Measurements from ENCODE around the gene XRN2. TPM values are rescaled to one million over a fixed set of nuclear protein-coding genes. Genes with fewer than 3 reads are reported as not detected.

Gene XRN2
- total RNA-seq, 1 donor from 2014 or later = 77.0 TPM

DNA sequence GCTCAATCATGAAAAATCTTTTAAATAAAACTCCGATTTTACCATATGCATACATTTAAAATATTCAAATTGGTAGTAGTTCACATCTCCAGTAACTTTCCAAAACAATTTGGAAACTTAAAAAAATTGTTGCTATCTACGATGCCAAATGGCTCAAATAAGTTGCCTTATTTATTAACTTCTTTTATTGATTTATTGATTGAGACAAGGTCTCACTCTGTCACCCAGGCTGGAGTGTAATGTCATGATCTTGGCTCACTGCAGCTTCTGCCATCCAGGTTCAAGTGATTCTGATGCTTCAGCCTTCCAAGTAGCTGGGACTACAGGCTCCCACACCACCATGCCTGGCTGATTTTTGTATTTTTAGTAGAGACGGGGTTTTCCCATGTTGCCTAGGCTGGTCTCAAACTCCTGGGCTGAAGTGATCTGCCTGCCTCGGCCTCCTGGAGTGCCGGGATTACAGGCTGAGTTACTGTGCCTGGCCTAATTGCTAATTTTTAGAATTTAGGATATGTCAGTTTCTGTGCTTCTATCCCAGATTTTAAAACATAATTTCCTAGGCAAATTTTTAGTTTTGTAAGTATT lies 81.3 kb downstream of the XRN2 start:
- intact Hi-C loops (cut with micrococcal nuclease) = no loop called here

DNA sequence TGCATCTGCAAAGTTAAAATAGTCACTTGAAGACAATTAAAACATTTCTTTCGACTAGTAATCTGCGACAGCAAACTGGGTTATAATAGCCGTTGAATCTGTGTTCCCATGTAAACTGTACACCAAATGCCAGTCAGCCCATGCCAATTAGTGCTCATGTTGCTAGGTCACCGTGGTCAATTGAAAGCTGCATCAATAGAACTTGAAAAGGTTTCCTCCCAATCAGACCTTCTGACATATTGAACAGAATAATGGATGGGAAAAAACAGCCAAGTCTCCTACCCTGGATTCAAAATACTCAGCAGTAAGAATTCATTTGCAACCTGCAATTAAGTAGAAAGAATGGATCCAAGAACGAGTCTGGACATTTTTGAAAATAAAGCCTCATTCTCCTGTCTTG lies 83.0 kb downstream of the XRN2 start:
- intact Hi-C loops (cut with micrococcal nuclease) = no loop called here

DNA sequence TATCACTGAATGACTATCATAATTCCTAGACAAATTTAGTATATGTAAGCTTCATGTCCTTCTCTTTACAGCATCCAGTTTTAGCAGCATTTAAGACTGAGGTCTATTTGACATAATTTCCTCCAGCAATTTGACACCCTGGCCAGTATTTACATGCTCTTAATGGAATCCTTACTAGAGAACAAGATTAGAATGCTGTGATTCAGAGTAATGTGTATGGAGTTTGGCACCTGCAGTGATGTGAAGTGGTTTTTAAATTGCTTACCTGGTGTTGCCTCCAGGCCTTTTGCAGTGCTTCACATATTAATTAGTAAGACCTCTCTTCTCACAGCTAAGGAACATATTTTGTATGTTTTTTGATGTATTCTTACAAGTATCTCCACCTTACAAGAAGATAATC lies 84.4 kb downstream of the XRN2 start:
- intact Hi-C loops (cut with micrococcal nuclease) = no loop called here

DNA sequence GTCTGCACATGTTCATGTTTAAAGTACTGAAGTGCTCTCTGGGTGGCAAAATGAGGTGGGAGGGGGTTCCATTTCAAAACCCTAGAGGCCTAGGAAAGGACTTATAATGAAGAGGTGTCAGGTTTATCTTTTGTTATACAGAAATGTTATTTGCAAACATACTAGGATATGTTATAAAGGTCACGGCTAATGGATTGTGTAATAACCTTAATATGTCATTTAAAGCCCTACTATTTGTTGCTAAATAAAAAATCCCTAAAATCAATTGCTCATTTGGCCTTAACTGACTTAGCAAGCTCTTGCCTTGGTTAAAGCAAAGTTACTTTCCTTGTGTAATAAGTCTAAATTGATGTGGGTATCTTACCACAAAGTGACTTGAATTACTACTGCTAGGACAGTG lies 85.4 kb downstream of the XRN2 start:
- intact Hi-C loops (cut with micrococcal nuclease) = no loop called here

DNA sequence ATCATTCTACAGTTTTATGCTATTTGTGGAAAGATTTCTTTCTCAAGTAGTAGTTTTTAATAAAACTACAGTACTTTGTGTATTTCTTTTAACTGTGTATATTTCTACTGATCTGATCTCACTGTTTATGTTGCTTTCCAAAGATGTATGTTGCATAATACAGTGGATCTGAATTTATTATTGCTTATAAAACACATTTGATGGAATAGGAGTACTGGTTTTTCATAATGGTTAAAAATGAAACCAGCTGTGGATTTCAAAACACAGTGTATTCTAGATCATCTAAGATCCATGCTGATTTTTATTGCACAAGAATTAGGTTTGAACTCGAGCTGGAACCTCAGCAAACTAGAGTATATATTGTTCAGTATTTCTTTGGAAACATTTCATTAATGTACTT lies 86.2 kb downstream of the XRN2 start:
- intact Hi-C loops (cut with micrococcal nuclease) = no loop called here

DNA sequence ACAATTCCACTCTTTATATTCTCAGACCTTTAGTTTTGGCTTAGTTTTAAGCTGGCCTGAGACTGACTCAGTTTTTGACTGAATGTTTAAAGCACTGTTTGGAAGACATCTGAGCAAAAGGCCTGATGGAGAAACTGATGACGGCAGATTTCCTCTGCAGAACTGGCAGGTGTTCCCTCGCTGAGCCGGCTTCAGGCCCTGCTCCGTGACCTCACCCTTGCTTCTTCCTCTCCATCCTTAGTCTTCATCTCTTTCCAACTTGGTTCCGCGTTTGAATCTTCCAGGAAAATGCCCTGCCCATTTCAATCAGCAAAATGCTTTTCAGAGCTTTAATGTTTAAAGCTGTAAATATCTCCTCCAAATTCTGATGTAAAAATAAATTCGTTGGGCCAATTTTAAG lies 87.6 kb downstream of the XRN2 start:
- intact Hi-C loops (cut with micrococcal nuclease) = loop anchor here (5.0 to 10.0 kb wide), 3 partner anchors 676 to 1184 kb away; partner anchors contain the start of genes INSM1 and RALGAPA2

DNA sequence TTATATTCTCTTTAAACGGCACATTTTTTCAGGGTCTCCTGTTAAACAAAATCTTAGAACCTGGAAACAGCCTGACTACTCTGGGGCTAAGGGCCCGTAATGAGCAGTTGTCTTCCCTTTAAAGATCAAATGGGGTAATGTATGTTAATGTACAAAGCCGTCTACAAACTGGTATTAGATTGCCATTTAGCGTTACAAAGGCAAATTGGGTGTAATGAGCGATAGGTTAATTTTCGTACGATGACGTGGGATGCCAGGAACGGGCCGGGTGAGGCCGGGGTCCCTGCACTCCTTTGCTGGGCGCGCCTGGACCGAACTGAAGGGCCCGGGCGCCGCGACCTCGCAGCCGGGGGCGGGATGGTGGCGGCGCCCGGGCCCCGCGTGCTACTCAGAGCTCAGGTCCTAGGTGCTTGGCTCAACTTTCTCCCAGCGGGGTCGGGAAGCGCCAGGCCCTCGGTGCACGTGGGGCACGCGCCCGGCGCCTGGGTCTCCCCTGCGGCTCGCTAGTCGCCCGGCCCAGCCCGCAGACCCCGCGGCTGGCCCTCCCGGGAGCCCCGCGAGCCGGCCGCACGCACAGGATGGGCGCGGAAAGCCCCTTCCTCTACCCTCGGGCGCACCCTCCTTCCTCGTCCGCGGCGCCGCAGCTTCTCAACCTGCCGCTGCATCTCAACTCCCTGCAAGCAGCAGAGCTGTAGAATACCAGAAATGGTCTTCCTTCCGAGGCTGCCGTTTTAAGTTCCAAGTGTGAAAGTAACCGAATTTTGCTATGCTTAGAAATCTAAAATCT lies 88.2 kb downstream of the XRN2 start:
- intact Hi-C loops (cut with micrococcal nuclease) = loop anchor here (5.0 to 10.0 kb wide), 3 partner anchors 677 to 1183 kb away; partner anchors contain the start of genes INSM1 and RALGAPA2

DNA sequence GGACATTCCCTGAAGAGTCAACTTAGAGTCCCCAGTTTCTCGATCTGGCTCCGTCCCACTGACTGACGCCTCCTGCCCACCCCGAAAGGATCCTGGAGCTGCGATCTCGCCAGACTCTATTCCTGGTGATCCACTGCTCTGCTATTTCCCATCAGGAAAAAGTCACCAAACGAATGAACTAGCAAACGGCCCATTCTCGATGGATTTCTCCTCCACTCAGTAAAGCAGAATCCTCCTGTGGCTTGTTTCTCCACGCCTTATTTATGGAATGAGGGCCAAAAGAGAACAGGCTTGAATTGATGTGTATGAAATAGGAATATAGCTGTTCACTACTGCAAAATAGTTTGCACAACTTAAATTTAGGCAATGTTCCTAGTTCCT lies 88.8 kb downstream of the XRN2 start:
- intact Hi-C loops (cut with micrococcal nuclease) = loop anchor here (5.0 to 10.0 kb wide), 3 partner anchors 677 to 1183 kb away; partner anchors contain the start of genes INSM1 and RALGAPA2

DNA sequence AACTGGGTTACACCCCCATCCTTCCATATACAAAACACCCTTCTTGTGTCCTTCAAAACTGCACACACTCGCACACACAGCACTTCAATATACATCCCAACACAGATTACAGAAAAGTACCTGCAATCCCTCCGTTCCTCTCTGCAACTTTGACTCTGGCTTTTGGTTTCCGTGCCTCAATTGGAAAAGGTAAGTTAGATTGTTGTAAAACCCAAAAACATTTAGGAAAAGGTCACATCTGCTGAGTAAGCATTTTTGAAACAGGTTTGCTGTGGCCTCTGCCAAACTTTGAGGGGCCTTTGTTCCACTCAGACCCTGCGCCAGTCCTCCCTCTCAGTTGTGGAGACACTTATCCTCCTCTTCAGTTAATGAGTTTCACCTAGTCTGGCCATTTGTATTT lies 90.0 kb downstream of the XRN2 start:
- intact Hi-C loops (cut with micrococcal nuclease) = loop anchor here (5.0 to 10.0 kb wide), 3 partner anchors 678 to 1182 kb away; partner anchors contain the start of genes INSM1 and RALGAPA2

DNA sequence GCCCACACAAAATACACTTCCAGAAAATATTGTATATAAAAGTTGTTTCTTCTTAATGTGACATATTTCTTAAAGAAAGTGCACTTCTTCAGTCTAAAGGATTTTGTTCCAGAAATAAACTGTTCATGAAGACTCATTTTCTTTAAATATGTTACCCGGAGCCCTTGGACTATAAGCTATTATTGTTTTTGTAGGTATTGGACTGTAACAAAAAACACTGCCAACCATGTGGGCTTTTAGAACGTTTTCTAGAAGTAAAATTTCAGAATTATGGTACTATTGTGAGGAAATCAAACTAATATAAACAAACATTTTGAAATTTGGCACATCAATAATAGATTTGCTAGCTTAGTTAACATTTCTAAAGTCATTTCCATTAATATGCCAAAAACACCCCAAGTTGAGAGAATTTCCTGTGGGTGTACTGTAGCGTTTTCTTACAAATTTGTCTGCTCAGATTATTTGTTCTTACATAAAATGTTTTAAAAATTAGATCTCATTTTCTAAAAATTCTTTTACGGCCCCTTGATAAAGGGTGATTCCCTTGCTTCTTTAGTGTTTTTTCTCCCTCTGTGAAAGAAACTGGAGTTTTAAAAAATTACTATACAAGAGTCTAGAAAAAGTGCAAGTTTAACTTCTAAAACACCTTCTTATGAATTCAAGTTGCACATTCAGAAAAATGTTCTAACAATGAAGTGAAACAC lies 90.8 kb downstream of the XRN2 start:
- intact Hi-C loops (cut with micrococcal nuclease) = loop anchor here (2.0 to 10.0 kb wide), 5 partner anchors 159 to 1181 kb away; partner anchors contain the start of genes INSM1 and RALGAPA2

DNA sequence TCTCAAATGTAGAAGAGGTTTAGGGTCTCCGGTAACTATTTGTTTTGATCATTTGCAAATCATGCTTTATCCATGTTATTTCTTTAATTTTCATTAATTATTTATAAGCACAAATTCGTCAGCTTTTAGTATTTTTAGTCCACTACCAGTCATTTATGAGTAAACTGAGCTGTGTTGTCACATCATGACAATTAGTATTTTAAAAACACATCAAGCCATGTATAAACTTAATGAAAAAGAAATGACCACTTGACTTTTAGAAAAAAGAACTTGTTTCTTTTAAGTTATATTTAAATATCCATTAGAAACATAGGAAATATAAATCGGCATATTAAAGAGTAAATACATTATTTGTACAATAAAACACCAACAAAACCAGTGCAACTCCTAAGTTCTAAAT lies 91.4 kb downstream of the XRN2 start:
- intact Hi-C loops (cut with micrococcal nuclease) = loop anchor here (2.0 to 10.0 kb wide), 5 partner anchors 160 to 1180 kb away; partner anchors contain the start of genes INSM1 and RALGAPA2

DNA sequence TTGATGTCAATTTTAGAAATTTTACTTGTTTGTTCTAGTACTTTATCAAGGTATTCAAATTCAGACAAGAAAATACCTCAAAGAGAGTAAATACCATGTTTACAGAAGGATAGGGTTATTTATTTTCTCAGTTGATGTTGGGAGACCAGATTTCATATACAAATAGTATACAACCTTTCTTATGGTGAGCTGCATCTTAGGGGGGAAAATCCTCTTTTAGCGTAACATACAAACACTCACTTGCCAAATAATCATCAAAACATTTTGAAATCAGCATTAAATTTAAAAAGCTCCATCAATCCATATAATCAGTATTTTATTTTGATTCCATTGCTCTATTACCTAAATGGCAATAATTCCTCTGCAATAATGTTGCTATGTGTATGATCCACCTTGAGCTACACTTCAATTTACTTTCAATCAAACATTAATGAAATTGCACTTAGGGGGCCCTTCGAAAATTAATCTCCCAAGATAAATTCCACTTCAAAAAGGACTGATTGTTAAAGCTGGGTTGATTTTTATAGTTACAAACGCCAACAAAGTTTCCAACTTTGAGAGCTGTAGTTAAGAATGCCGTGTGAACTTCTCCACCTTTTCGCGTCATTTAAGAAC lies 92.0 kb downstream of the XRN2 start:
- intact Hi-C loops (cut with micrococcal nuclease) = loop anchor here (1.0 to 10.0 kb wide), 8 partner anchors 92 to 1180 kb away; partner anchors contain the start of genes RALGAPA2 and XRN2

DNA sequence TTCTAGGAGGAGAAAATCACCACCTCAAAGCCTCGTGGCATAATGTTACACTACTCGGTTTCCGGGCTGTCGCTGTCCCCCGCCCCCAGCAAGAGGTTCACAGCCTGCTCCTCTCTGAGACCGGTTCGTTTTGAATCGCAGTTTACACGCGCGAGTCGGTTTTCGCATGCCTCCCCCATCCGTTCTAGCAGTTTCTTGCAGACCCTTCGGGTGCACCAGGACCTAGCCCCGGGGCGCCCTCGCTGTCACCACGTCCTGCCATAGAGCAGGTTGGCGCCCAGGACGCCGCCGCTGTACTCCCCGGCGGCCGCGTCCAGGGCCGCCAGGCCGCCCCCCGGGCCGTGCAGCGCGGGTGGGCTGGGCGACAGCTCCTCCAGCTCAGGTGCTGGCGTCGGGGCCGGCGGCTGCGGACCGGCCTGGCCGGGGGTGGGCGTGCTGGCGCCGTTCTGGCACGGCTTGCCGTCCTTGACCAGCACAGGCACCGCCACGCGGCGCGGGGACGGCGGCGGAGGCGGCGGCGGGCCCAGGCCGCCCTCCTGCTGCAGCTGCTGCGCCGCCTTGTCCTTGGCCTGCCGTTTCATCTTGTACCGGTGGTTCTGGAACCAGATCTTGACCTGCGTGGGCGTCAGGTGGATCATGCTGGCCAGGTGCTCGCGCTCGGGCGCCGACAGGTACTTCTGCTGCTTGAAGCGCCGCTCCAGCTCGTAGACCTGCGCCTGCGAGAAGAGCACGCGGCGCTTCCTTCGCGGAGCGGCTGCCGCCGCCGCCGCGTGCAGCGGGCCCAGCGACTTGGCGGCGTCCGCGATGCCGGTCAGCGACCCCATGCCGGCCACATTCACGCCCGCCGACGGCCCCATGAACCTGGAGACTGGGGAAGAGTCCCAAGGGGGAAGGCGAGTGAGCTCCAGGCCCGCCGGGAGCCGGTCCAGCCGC lies 92.8 kb downstream of the XRN2 start:
- intact Hi-C loops (cut with micrococcal nuclease) = loop anchor here (1.0 to 10.0 kb wide), 8 partner anchors 93 to 1179 kb away; partner anchors contain the start of genes RALGAPA2 and XRN2

DNA sequence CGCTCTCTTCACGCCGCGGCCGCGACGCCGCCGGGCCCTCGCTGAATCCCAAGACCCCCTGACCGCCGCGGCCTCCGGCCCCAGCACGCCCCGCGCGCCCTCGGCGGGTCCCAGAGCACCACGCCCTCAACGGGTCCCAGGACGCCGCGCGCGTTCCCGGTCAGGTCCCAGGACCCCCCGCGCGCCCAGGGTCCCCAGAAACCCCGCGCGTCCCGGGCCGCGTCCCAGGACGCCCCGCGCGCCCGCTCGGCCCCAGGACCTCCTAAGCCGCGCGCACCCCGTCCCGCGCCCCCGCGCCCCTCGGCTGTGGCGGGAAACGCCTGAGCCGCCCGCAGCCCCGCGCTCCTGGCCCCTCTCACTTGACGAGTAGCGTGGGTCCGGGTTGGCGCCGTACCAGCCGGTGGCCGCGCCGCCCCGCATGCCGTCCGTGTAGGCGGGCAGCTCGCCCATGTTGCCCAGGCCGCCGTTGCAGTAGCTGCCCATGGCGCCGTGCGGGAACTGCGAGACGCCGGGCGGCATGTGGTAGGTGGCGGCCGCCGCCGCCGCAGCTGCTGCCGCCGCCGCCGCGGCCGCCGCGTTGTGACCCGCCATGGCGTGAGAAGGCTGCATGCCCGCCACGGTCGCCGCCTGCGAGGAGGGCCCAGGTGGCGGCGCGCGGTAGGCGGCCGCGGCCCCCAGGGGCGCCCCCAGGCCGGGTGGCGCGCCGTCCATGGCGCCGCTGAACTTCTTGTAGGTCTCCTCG lies 93.6 kb downstream of the XRN2 start:
- intact Hi-C loops (cut with micrococcal nuclease) = loop anchor here (5.0 to 10.0 kb wide), 3 partner anchors 306 to 1178 kb away; partner anchors contain the start of gene RALGAPA2

DNA sequence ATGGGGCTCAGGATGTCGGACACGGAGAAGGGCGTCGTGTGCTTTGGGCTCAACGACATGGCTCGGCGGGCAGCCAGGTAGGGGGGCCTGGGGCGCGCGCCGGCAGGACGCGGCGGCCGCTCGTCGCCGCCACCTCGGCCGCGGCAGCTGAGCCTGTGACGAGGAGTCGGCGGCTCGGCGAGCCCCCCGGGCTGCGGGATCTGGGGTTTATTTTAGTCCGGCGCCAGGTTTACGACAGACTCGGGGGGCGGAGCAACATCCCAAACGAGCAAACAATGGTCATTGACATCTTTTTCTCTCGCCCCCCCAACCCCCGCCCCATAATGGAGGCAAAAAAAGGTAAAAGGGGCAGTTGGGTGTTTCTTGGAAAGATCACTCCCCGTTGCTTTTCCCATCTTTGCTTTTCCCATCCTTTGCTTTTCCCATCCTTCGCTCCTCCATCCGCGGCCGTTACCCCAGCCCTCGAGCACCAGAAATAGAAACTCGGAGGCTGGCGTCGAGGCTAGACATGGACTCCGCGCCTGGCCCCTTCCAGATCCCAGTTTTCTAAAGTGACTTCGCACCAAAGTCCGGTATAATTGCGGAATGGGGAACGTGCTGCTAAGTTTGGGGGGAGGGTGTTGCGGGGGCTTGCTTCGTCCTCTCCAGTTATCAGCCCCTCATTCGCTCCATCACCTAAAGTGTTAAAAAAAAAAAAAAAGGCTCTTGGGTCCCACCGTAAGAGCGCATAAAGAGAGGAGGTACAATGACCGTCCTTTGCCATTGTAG lies 94.4 kb downstream of the XRN2 start, which contains the start of gene NKX2-4:
Gene NKX2-4 (minus strand): TSS at position 186 of the 768 bp plus-strand sequence. CDS start 127 bp downstream, at position 59.
- intact Hi-C loops (cut with micrococcal nuclease) = loop anchor here (5.0 to 10.0 kb wide), 3 partner anchors 305 to 1177 kb away; partner anchors contain the start of gene RALGAPA2

DNA sequence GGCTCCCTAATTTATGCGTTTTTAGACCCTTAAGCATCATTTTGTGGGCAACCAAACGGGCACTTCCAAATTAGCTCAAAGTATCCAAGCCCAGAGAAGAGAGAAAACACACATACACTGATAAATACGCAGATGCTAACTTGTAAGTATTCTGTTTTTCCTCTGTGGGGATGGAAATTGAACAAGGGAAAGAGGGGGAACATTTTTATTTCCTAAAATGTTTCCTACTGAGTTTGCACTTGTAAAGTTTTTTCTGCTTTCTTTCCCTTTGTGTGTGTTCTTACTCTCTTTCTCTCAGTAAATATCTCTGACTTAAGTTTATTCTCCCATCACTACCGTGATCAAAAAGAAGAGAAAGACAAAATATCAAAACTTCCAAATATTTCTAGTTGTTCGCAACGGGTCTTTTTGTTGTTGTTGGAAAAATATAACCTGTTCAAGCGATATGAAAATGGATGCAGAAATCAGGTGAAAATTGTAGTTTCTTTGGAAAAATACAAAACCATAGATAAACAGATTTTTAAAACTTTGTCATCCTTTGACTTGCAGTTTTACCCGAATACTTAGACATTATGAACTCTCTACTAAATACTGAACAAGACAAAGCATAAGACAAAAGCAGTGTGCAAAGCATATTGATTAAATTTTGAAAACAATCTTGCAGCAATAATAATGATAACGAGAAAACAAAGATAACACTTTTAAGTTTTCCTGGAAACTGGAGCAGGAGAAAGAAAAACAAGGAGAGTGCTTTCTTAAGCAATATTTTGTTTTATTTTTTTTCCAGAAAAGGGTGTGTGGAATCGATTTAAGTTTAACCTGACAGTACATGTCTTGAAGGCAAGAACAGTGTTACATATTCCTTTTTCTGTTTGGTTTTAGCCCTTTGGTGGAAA lies 95.2 kb downstream of the XRN2 start:
- intact Hi-C loops (cut with micrococcal nuclease) = loop anchor here (5.0 to 10.0 kb wide), 3 partner anchors 304 to 1176 kb away; partner anchors contain the start of gene RALGAPA2

DNA sequence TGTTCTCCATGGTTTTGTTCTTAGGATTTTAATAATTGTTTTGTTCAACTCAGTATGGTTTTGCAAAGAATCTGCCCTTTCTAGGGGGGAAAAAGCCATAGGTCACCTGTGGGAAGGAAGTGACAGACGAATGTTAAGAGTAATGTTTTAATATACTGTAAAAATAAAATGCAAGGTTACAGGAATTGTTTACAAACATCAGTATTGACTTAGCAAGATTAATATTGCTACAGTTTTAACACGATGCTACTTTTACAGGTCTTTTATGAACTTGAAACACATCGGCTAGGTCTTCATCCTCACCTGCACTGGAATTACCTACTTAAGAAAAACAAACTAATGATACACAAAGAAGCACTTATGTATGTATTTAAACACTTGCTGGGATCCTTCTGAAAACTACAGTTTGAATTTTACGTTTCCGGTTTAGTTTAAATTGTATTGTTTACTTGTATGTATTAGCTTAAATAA lies 95.9 kb downstream of the XRN2 start:
- intact Hi-C loops (cut with micrococcal nuclease) = loop anchor here (5.0 to 10.0 kb wide), 3 partner anchors 303 to 1176 kb away; partner anchors contain the start of gene RALGAPA2

All from T-helper 1 cell treated with Interleukin-12 subunit alpha and Interleukin-12 subunit beta and Interleukin-4 antibody, amounts not matched to agents 30 ng/mL and 1 ng/mL, for 36 hours (primary cell).